Testis (tissue), 2 donors: ENCODE results near the gene NFKBIE.

Experiments used
- POLR2A ChIP-seq: fragments of 450-650 bp; IDR thresholded peaks from one replicate; pipeline ENCODE4 v1.6.1; 2017; ENCODE audit warnings: antibody characterized with exemption, mild to moderate bottlenecking, moderate library complexity
- TF ChIP-seq, protein P1 (sequence below), 3 experiments: fragments of 450-650 bp in 2 of 3; fragments of 200-600 bp in 1 of 3; sonication (generic) in 1 of 3; IDR thresholded peaks; one replicate each; pipeline ENCODE4 v1.5.1; 2016 to 2019; ENCODE audit warnings: antibody characterized with exemption in 3 of 3, mild to moderate bottlenecking in 2 of 3, moderate library complexity in 1 of 3

DNA sequence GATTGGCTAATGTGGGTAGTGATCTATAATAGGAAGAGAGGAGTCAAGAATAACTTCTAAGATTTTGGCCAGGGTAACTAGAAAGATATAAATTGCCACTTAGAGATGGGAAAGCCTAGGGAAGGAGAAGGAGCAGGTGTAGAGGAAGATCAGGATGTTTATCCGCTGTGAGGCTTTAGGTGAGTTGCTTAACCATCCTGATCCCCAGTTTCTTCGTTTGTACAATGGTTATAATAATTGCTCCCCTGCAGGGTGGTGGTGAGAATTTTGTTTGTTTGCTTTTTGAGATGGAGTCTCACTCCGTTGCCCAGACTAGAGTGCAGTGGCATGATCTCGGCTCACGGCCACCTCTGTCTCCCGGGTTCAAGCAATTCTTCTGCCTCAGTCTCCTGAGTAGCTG lies 51.0 kb downstream of the NFKBIE start:
- TF ChIP-seq, protein P1, sequence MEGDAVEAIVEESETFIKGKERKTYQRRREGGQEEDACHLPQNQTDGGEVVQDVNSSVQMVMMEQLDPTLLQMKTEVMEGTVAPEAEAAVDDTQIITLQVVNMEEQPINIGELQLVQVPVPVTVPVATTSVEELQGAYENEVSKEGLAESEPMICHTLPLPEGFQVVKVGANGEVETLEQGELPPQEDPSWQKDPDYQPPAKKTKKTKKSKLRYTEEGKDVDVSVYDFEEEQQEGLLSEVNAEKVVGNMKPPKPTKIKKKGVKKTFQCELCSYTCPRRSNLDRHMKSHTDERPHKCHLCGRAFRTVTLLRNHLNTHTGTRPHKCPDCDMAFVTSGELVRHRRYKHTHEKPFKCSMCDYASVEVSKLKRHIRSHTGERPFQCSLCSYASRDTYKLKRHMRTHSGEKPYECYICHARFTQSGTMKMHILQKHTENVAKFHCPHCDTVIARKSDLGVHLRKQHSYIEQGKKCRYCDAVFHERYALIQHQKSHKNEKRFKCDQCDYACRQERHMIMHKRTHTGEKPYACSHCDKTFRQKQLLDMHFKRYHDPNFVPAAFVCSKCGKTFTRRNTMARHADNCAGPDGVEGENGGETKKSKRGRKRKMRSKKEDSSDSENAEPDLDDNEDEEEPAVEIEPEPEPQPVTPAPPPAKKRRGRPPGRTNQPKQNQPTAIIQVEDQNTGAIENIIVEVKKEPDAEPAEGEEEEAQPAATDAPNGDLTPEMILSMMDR (IDR thresholded peaks at IDR 0.05) = no peak
- TF ChIP-seq POLR2A = no peak
